ENCODE data around the gene IL27RA.

IL27RA gene

DNA sequence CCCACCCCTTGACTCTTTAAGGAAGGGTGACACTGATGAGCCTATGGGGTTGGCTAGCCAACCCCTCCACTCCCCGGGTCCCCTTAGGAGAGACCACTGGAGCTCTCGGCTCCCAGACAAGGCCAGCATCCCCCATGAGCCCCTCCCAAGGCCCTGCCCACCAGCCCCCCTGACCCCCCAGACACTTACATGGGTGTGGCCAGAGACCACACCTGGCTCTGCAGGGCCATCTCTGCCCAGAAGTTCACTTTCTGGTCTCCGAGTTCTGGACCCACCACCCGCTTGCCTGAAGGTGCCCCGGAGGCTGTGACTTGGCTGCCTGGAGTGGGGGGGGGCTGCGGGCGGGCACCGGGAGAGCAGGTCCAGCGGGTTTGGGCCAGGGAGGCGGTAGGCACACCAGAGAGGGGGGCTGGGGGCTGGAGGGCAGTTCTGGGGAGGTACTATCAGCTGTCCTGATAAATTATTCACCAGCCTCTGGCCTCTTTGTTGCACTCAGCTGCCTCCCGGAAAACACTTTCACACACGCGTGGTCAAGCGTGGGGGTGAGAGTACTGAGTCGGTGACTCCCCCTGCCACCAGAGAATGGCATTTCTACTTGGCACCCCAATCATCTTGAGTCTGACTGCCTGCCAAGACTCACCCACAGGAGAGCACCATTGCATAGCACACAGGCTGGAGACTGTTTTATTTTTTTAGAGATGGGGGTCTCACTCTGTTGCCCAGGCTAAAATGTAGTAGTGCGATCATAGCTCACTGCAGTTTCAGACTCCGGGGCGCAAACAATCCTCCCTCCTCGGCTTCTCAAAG, 30.4 kb downstream of the IL27RA start, which contains the start of gene PALM3:
Gene PALM3 (minus strand): TSS at position 326 of the 807 bp plus-strand sequence. CDS start 96 bp downstream, at position 230.
- DNase-seq, result no peak

DNA sequence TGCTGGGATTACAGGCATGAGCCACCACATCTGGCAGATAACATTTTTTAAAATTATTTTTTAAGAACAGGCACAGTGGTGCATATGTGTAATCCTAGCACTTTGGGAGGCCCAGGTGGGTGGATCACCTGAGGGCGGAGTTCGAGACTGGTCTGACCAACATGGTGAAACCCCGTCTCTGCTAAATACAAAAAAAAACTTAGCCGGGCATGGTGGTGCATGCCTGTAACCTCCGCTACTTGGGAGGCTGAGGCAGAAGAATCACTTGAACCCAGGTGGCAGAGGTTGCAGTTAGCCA, 30.9 kb downstream of the IL27RA start:
- DNase-seq, result no peak

- DNase-seq, result no peak
Observed at GRCh38 chr19:14063105-14063504, 31.5 kb downstream of the IL27RA start.

GRCh38 chr19:14066134-14066533, 34.6 kb downstream of the IL27RA start:
- DNase-seq, result no peak

- no peak for DNase-seq
Observed at GRCh38 chr19:14070268-14071050, 38.9 kb downstream of the IL27RA start.

DNA sequence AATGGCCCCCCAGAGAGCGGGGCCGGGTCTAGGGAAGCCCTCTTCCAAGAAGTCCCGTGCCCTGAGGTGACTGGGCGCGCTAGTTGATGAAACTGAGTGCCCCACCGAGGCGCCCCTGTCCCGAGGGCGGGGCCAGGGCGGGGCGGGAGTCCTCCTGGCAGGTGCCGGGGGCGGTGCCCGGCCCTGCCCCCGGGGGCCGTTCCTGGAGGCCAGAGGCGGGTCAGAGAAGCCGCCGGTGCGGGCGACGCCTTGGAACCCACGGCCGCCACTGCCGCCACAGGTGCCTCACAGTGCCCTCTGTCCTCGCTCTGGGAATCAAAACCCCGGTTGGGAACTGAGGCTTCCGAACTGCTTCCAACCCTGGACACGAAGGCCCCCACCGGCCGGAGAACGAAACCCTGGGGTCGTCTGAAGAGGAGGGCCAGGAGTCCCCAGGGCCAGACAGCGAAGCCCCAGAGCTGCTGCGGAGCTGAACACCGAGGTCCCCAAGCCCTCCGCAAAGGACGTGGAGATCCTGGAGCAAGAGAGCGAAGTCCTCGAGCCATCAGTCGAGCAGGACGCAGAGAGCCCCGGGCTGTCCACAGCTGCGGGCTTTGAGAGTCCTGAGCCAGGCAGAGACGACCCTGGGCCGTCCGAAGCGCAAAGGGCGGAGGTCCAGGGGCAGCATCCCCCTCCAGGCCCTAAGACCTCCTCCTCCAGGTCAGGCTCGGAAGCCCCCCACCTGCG, 41.1 kb downstream of the IL27RA start, which contains the start of gene MISP3:
Gene MISP3 (plus strand): TSS at position 252 of the 726 bp plus-strand sequence. CDS start 524 bp downstream, outside the sequence.
- no peak for DNase-seq

- DNase-seq, result peak; percentile 58
Observed at GRCh38 chr19:14073261-14073924, 41.8 kb downstream of the IL27RA start.

DNA sequence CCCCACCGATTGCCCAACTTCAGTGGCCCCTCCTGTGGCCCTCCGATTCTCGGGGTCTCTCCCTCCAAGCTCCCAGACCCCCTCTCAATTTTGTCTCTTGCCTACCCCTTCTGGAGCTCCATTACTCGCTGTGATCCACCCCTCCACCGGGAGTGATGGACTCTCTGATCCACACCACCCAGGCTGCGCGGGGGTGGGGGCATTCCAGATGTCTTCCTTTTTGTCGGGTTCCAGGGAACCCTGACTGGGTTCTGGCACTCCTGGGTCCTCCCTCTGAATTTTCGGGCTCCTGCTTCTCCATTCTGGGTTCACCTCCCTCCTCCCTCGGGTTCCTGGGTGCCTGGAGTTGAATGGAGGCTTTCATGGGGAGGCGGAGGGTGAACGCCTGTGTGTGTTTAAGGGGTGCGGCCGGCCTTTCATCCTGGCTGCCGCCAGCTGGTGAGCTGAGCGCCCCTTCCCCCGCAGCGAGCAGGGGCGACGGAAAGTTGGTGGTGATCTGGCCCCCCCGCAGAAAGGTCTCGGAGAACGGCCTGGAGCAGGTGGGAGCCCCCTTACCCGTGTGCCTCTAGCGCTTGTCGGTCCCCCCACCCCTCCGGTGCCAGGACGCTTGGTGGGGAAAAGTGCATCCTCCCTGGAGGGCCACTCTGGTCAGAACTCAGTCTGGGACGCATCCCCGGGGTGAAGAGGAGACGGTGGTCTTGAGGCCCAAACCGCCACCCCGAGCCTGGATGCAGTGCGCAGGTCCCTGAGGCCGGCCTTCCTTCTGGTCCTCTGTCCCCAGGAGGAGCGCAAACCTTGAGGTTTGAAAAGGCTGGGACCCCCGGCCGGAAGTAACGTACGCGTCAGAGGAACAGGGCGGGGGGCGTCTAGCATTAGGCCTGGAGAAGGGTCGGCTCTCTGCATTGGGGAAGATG, 42.6 kb downstream of the IL27RA start:
- no peak for DNase-seq

- DNase-seq, result no peak
Observed at GRCh38 chr19:14078411-14078810, 46.8 kb downstream of the IL27RA start.

GRCh38 chr19:14080887-14081796, 49.6 kb downstream of the IL27RA start:
- peak; percentile 99 for DNase-seq

- DNase-seq, result no peak
Observed at GRCh38 chr19:14081797-14082674, 50.5 kb downstream of the IL27RA start.

DNA sequence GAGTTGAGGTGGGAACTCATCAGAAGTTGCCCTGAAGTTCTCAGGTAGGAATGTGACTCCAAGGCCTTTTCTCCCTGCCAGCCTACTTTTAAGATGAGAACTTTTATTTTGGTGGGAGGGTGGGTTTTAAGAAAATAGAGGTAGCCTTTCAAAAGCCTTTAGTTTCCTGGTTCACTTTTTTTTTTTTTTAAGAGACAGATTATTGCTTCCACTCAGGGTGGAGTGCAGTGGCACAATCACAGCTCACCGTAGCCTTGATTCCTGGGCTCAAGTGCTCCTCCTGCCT, 51.1 kb downstream of the IL27RA start:
- no peak for DNase-seq

GRCh38 chr19:14085309-14085995, 53.9 kb downstream of the IL27RA start, which contains the start of gene C19orf67:
Gene C19orf67 (minus strand): TSS chr19:14085783. CDS start chr19:14085627, 156 bp downstream.
- no peak for DNase-seq

DNA sequence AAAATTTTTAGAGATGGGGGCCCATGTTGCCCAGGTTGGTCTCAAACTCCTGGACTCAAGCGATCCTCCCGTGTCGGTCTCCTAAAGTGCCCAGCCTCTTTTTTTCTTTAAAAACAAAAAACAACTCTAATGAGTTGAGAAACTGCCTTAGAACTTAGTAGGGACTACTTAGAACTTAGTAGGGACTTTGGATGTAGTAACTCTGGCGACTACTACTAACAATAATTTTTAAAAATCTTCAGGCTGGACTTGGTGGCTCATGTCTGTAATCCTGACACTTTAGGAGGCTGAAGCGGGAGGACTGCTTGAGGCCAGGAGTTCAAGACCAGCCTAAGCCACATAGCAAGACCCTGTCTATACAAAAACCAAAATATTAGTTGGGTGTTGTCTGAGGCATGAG, 54.5 kb downstream of the IL27RA start:
- DNase-seq, result no peak

DNA sequence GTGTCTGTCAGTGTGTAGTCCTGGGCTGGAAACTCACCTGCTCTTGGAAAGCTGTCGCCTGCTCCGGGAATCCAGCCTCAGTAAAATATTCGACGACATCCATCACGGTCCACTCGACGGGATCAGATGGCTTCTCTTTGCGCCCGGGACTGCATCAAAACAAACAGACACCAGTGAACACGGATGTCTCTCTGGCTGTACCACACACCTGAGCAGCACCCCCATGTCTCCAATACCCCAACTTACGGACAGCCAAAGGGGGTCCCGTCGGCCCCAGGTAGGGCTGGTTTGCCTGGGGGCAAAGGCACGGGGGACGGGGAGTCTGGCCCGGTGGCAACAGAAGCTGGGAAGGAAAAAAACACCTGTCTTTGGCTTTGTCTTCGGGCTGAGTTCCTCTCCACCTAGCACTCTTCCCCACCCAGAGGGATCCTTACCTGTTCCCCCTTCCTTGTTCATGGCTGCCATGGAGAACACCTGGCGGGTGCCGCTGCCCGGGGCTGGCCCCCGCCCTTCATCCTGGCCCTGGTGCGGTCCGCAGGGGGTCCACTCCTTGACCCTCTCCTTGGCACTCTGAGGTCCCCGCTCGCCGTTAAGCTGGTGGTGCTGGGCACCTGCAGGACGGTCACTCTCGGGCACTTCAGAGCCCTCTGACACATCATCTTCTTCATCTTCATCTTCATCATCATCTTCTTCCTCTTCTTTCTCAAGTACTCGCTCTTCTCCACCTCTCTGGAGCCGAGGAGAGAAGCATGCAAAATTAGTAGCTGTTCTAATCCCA, 57.3 kb downstream of the IL27RA start:
- DNase-seq, result no peak

GRCh38 chr19:14089412-14089661, 57.8 kb downstream of the IL27RA start:
- no peak for DNase-seq

DNA sequence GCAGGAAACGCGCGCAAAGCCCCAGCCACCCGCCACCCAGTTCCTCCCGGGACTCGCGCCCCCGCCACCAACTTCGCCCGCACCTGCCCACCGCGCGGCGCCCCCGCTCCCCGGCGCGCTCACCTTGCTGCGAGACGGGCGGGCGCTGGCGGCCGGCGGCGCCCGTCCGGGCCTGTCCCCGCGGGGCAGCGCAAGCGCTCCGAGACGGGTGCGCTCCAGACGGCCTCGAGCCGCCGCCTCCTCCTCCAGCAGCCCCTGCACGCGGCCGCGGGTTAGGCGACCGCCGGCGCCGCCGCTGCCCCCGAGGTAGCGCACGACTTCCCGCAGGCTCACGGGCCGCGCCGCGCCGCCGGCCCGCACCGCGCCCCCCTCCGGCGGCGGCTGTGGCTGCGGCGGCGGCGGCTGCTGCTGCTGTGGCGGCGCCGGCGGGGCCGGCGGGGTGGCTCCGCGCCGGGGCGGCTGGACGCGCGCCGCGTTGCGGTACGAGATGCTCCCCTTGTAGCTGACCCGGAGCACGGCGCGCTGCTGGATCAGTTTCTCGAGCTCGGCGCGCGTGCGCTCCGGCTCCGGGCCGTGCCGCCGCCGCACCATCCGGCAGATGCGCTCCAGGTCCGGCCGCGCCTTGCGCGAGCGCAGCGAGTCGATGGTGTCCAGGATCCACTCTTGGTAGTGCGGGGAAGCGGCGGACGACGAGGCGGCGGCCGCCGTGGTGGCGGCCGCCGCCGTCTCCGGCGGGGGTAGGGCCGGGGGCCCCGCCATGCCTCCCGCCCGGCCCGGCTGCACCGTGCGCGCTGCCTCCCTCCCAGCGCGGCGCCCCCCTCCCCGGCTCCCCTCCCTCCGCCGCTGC, 58.3 kb downstream of the IL27RA start:
- peak; percentile 35 for DNase-seq

Measured in activated T-cell treated with anti-CD3 and anti-CD28 coated beads for 4 hours (primary cell).